HepG2 (cell line): ENCODE results near the gene TBX3. TPM values are rescaled to one million over a fixed set of nuclear protein-coding genes. Genes with fewer than 3 reads are reported as not detected.

Experiments used
- BCL6 ChIP-seq: IDR thresholded peaks from 2 replicates; pipeline ENCODE4 v1.6.1; 2016; ENCODE audit warnings: missing genetic modification reagents, missing compliant biosample characterization
- GTF2F1 ChIP-seq: fragments of 150-350 bp; IDR thresholded peaks from 2 replicates; pipeline ENCODE4 v1.6.1; 2014; ENCODE audit warnings: low read length
- KAT2B ChIP-seq: fragments of 150-350 bp; IDR thresholded peaks from 2 replicates; pipeline ENCODE4 v1.6.1; 2014; ENCODE audit warnings: low read depth, low read length, borderline replicate concordance
- KDM6A ChIP-seq: IDR thresholded peaks from 2 replicates; pipeline ENCODE4 v1.6.1; 2016; ENCODE audit warnings: low read depth
- MAX ChIP-seq: IDR thresholded peaks from 2 replicates; pipeline ENCODE4 v1.6.1; 2012; ENCODE audit warnings: inconsistent platforms
- MIER2 ChIP-seq: IDR thresholded peaks from 2 replicates; pipeline ENCODE4 v1.6.1; 2016; ENCODE audit warnings: missing biosample characterization, missing genetic modification reagents
- NFYB ChIP-seq: sonication (generic); formaldehyde crosslinking; IDR thresholded peaks from 2 replicates; pipeline ENCODE4 v1.4.0; 2020; ENCODE audit warnings: missing genetic modification reagents
- PAF1 ChIP-seq: IDR thresholded peaks from 2 replicates; pipeline ENCODE4 v1.6.1; 2016; ENCODE audit warnings: missing genetic modification reagents, missing compliant biosample characterization
- PATZ1 ChIP-seq: sonication (generic); formaldehyde crosslinking; IDR thresholded peaks from 2 replicates; pipeline ENCODE4 v1.4.0; 2020; ENCODE audit warnings: missing genetic modification reagents
- POLR2G ChIP-seq: fragments of 200-400 bp; formaldehyde crosslinking; IDR thresholded peaks from 2 replicates; pipeline ENCODE4 v1.6.1; 2018; ENCODE audit warnings: mild to moderate bottlenecking, low read depth, low read length, moderate library complexity
- ZIK1 ChIP-seq: sonication (generic); formaldehyde crosslinking; IDR thresholded peaks from 2 replicates; pipeline ENCODE4 v1.5.0; 2020; ENCODE audit warnings: mild to moderate bottlenecking, low read depth, missing genetic modification reagents, borderline replicate concordance
- ZNF713 ChIP-seq: sonication (generic); formaldehyde crosslinking; IDR thresholded peaks from 2 replicates; pipeline ENCODE4 v1.4.0; 2020; ENCODE audit warnings: mild to moderate bottlenecking, missing genetic modification reagents
- ZNF773 ChIP-seq: sonication (generic); formaldehyde crosslinking; IDR thresholded peaks from 2 replicates; pipeline ENCODE4 v1.4.0; 2020; ENCODE audit warnings: missing genetic modification reagents, borderline replicate concordance
- ZNF850 ChIP-seq: sonication (generic); formaldehyde crosslinking; conservative IDR thresholded peaks from 2 replicates; pipeline ENCODE4 v1.9.0; 2021; ENCODE audit warnings: mild to moderate bottlenecking, missing genetic modification reagents
- ZSCAN9 ChIP-seq: IDR thresholded peaks from 2 replicates; pipeline ENCODE4 v1.6.1; 2016; ENCODE audit warnings: borderline replicate concordance
- polyA plus RNA-seq, 8 experiments: library from polyadenylated mRNA; depleted of rRNA in 3 of 8; stranded (reverse) in 7 of 8; unstranded in 1 of 8; fragments of >200 nt; fragmentation: Illumina TruSeq in 4 of 8; extraction: Trizol in 4 of 8; gene quantifications; 2 replicates each; pipeline versions ENCODE4 v1.2.1 to v1.2.3, GENCODE V29; 2011 to 2016; ENCODE audit warnings: low read depth in 4 of 8, missing spikeins in 1 of 8, mixed read lengths in 1 of 8; ENCODE audit not compliant: insufficient read depth in 1 of 8
- total RNA-seq, 5 experiments: library from RNA; depleted of rRNA; stranded (reverse); fragments of >200 nt; fragmentation: Illumina TruSeq; extraction: Trizol; gene quantifications; 2 replicates each; pipeline ENCODE4 v1.2.3, GENCODE V29; 2016; ENCODE audit warnings: low read depth in 1 of 5
- TF ChIP-seq, protein P1 (sequence below): sonication (generic); formaldehyde crosslinking; IDR thresholded peaks from 2 replicates; pipeline ENCODE4 v1.8.1; 2023; ENCODE audit warnings: missing genetic modification reagents, mild to moderate bottlenecking, borderline replicate concordance
- TF ChIP-seq, protein P2 (sequence below): sonication (generic); formaldehyde crosslinking; IDR thresholded peaks from 2 replicates; pipeline ENCODE4 v1.4.0; 2020; ENCODE audit warnings: mild to moderate bottlenecking, missing genetic modification reagents
- TF ChIP-seq, protein P3 (sequence below): sonication (generic); formaldehyde crosslinking; IDR thresholded peaks from 2 replicates; pipeline ENCODE4 v1.8.1; 2023; ENCODE audit warnings: mild to moderate bottlenecking, missing genetic modification reagents
- TF ChIP-seq, protein P4 (sequence below): sonication (generic); formaldehyde crosslinking; IDR thresholded peaks from 2 replicates; pipeline ENCODE4 v1.4.0; 2020; ENCODE audit warnings: missing genetic modification reagents

Gene TBX3
- total and polyA plus RNA-seq, 2 of the 13 experiments (the other 11 are each of a cell fraction or from before 2014, with no cell fraction given), result 27.1 to 42.4 TPM

- TF ChIP-seq, protein P1, sequence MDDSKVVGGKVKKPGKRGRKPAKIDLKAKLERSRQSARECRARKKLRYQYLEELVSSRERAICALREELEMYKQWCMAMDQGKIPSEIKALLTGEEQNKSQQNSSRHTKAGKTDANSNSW (CRISPR knock-in tag), result peak; percentile 68; the same call in 1 of the 2 replicates
- TF ChIP-seq PAF1, result no peak
- TF ChIP-seq GTF2F1, result peak; percentile 61
- TF ChIP-seq, protein P2, sequence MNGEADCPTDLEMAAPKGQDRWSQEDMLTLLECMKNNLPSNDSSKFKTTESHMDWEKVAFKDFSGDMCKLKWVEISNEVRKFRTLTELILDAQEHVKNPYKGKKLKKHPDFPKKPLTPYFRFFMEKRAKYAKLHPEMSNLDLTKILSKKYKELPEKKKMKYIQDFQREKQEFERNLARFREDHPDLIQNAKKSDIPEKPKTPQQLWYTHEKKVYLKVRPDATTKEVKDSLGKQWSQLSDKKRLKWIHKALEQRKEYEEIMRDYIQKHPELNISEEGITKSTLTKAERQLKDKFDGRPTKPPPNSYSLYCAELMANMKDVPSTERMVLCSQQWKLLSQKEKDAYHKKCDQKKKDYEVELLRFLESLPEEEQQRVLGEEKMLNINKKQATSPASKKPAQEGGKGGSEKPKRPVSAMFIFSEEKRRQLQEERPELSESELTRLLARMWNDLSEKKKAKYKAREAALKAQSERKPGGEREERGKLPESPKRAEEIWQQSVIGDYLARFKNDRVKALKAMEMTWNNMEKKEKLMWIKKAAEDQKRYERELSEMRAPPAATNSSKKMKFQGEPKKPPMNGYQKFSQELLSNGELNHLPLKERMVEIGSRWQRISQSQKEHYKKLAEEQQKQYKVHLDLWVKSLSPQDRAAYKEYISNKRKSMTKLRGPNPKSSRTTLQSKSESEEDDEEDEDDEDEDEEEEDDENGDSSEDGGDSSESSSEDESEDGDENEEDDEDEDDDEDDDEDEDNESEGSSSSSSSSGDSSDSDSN, result peak; percentile 97
- TF ChIP-seq POLR2G, result peak; percentile 87
- no peak; the same call in 1 of the 2 replicates for TF ChIP-seq ZIK1 (CRISPR knock-in tag)
- TF ChIP-seq, protein P3, sequence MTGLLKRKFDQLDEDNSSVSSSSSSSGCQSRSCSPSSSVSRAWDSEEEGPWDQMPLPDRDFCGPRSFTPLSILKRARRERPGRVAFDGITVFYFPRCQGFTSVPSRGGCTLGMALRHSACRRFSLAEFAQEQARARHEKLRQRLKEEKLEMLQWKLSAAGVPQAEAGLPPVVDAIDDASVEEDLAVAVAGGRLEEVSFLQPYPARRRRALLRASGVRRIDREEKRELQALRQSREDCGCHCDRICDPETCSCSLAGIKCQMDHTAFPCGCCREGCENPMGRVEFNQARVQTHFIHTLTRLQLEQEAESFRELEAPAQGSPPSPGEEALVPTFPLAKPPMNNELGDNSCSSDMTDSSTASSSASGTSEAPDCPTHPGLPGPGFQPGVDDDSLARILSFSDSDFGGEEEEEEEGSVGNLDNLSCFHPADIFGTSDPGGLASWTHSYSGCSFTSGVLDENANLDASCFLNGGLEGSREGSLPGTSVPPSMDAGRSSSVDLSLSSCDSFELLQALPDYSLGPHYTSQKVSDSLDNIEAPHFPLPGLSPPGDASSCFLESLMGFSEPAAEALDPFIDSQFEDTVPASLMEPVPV (CRISPR knock-in tag), result peak; percentile 82; the same call in 1 of the 2 replicates
- peak; percentile 61 for TF ChIP-seq BCL6 (CRISPR knock-in tag)
- TF ChIP-seq NFYB (CRISPR knock-in tag), result peak; percentile 78
- TF ChIP-seq MAX, result peak; percentile 53
- TF ChIP-seq ZNF713, result peak; percentile 52; the same call in 1 of the 2 replicates
- TF ChIP-seq ZSCAN9 (CRISPR knock-in tag), result peak; percentile 86; the same call in 1 of the 2 replicates
- 0 out of 2 replicates have a peak, but pooled peaks have one; percentile 39 for TF ChIP-seq ZNF773 (CRISPR knock-in tag)
- TF ChIP-seq, protein P4, sequence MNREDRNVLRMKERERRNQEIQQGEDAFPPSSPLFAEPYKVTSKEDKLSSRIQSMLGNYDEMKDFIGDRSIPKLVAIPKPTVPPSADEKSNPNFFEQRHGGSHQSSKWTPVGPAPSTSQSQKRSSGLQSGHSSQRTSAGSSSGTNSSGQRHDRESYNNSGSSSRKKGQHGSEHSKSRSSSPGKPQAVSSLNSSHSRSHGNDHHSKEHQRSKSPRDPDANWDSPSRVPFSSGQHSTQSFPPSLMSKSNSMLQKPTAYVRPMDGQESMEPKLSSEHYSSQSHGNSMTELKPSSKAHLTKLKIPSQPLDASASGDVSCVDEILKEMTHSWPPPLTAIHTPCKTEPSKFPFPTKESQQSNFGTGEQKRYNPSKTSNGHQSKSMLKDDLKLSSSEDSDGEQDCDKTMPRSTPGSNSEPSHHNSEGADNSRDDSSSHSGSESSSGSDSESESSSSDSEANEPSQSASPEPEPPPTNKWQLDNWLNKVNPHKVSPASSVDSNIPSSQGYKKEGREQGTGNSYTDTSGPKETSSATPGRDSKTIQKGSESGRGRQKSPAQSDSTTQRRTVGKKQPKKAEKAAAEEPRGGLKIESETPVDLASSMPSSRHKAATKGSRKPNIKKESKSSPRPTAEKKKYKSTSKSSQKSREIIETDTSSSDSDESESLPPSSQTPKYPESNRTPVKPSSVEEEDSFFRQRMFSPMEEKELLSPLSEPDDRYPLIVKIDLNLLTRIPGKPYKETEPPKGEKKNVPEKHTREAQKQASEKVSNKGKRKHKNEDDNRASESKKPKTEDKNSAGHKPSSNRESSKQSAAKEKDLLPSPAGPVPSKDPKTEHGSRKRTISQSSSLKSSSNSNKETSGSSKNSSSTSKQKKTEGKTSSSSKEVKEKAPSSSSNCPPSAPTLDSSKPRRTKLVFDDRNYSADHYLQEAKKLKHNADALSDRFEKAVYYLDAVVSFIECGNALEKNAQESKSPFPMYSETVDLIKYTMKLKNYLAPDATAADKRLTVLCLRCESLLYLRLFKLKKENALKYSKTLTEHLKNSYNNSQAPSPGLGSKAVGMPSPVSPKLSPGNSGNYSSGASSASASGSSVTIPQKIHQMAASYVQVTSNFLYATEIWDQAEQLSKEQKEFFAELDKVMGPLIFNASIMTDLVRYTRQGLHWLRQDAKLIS (CRISPR knock-in tag), result no peak; the same call in 1 of the 2 replicates
- TF ChIP-seq PATZ1, result peak; percentile 33; the same call in 1 of the 2 replicates
- no peak for TF ChIP-seq KAT2B
- no peak for TF ChIP-seq KDM6A (CRISPR knock-in tag)
- peak; percentile 89; the same call in 1 of the 2 replicates for TF ChIP-seq ZNF850 (CRISPR knock-in tag)
- peak; percentile 31; the same call in 1 of the 2 replicates for TF ChIP-seq MIER2 (CRISPR knock-in tag)
Observed at GRCh38 chr12:114684098-114684869, at the start of gene TBX3 (continued).
